HG02759 (cell line): ENCODE results near the gene MAN1A2.

Experiments
- ATAC-seq: cut with Tn5 transposase; IDR thresholded peaks from one replicate; pipeline ENCODE4 v1.9.1; 2021; ENCODE audit warnings: mild to moderate bottlenecking, moderate library complexity; ENCODE audit not compliant: unreplicated experiment

Gene MAN1A2

GRCh38 chr1:117573386-117574023 is 206.3 kb downstream of the MAN1A2 start:
- no peak for ATAC-seq

GRCh38 chr1:117574161-117574835 is 207.0 kb downstream of the MAN1A2 start:
- ATAC-seq = no peak

- no peak for ATAC-seq
Measured at GRCh38 chr1:117575586-117576225, 208.5 kb downstream of the MAN1A2 start.

GRCh38 chr1:117576236-117576635 is 209.0 kb downstream of the MAN1A2 start:
- no peak for ATAC-seq

- no peak for ATAC-seq
Measured at GRCh38 chr1:117577191-117577885, 210.1 kb downstream of the MAN1A2 start.

GRCh38 chr1:117578466-117578865 is 211.2 kb downstream of the MAN1A2 start:
- no peak for ATAC-seq
